ENCODE results near the gene FAM110D. TPM values are rescaled to one million over a fixed set of nuclear protein-coding genes. Genes with fewer than 3 reads are reported as not detected.

FAM110D gene
- total and polyA plus RNA-seq, 7 experiments from 2014 or later: not detected

GRCh38 chr1:26138974-26139558 lies 19.8 kb upstream of the FAM110D start:
- Mint-ChIP-seq H3K4me3 (peak overlapping the region in 9 of 10 donors; percentile 22 to 71 (median 37)), H3K9me3 (peaks cover 0 to 2% (median 0%) of the 10 kb centered on the region in 11 donors), H3K36me3 (peaks cover 0 to under 1% (median 0%) of the 10 kb centered on the region in 5 donors), H3K4me1 (peaks cover 6 to 17% (median 10%) of the 10 kb centered on the region in 7 donors), H3K27ac (peak overlapping the region in 6 of 9 donors; percentile 1 to 86 (median 51)), H3K27me3 (peaks cover 0 to 7% (median 0%) of the 10 kb centered on the region in 5 donors)
- H3K4me1 ChIP-seq (ENCODE audit: control insufficient read depth in 2 of 2, insufficient read depth in 2 of 2, low read length in 2 of 2): peaks cover 0 to 8% of the 10 kb centered on the region in 2 donors
- no peak overlapping the region for H3K4me3 ChIP-seq (ENCODE audit: low read length)
- CTCF ChIA-PET: interaction anchor here (0.5 to 2.7 kb wide), 11 partner anchors 9 to 419 kb away, joined by 3 to 12 read pairs (median 3); no protein-coding TSS in a partner anchor
- POLR2A ChIA-PET: interaction anchor here (0.6 to 1.8 kb wide), 8 partner anchors 9 to 93 kb away, joined by 3 to 18 read pairs (median 6); partner anchors contain the start of gene PDIK1L
- peak overlapping the region; percentile 44 for H3K27ac ChIP-seq (ENCODE audit: low read depth, low read length)
- peak in 2 of 9 donors; percentile 17 to 26 for DNase-seq
- intact Hi-C loops (cut with micrococcal nuclease): loop anchor here in 1 of 2 donors (1.0 kb wide), 1 partner anchor 10 kb away; no protein-coding TSS in a partner anchor
- no peaks in the 10 kb centered on the region for H3K27me3 ChIP-seq (ENCODE audit: control insufficient read depth in 2 of 2, insufficient read depth in 2 of 2, low read length in 2 of 2)
- no peaks in the 10 kb centered on the region for H3K36me3 ChIP-seq (ENCODE audit: control insufficient read depth in 2 of 3, insufficient read depth in 3 of 3, low read length in 3 of 3)
- H3K9me3 ChIP-seq (ENCODE audit: control insufficient read depth in 2 of 3, low read length in 3 of 3): no peaks in the 10 kb centered on the region
- peak; percentile 44 for ATAC-seq

GRCh38 chr1:26142159-26142558 lies 16.7 kb upstream of the FAM110D start:
- no peak for DNase-seq
- Mint-ChIP-seq H3K4me1 (peaks cover 6 to 22% (median 17%) of the 10 kb centered on the region in 7 donors), H3K9me3 (no peaks in the 10 kb centered on the region), H3K36me3 (no peaks in the 10 kb centered on the region), H3K27ac (no peak overlapping the region), H3K27me3 (peaks cover 0 to 16% (median 0%) of the 10 kb centered on the region in 5 donors), H3K4me3 (no peak overlapping the region)
- intact Hi-C loops (cut with micrococcal nuclease): no loop called here
- ChIA-PET CTCF (interaction anchor here (0.7 to 7.0 kb wide), 4 partner anchors 14 to 37 kb away, joined by 4 to 145 read pairs (median 56); partner anchors contain the start of gene PDIK1L), POLR2A (interaction anchor here (1.7 kb wide), 1 partner anchor 16 kb away, joined by 6 read pairs; no protein-coding TSS in a partner anchor)
- no peak for ATAC-seq
- no peaks in the 10 kb centered on the region for H3K36me3 ChIP-seq (ENCODE audit: control insufficient read depth in 2 of 3, insufficient read depth in 3 of 3, low read length in 3 of 3)
- H3K4me3 ChIP-seq (ENCODE audit: low read length): no peak overlapping the region
- H3K27me3 ChIP-seq (ENCODE audit: control insufficient read depth in 2 of 2, insufficient read depth in 2 of 2, low read length in 2 of 2): no peaks in the 10 kb centered on the region
- H3K4me1 ChIP-seq (ENCODE audit: control insufficient read depth in 2 of 2, insufficient read depth in 2 of 2, low read length in 2 of 2): peaks cover 0 to 8% of the 10 kb centered on the region in 2 donors
- H3K27ac ChIP-seq (ENCODE audit: low read depth, low read length): no peak overlapping the region
- no peaks in the 10 kb centered on the region for H3K9me3 ChIP-seq (ENCODE audit: control insufficient read depth in 2 of 3, low read length in 3 of 3)

GRCh38 chr1:26145041-26145959 lies 13.6 kb upstream of the FAM110D start:
- Mint-ChIP-seq H3K9me3 (no peaks in the 10 kb centered on the region), H3K27ac (peak overlapping the region in 1 of 9 donors; percentile 19), H3K4me1 (peaks cover 0 to 8% (median 4%) of the 10 kb centered on the region in 7 donors), H3K4me3 (peak overlapping the region in 5 of 10 donors; percentile 15 to 66 (median 37)), H3K27me3 (peaks cover 0 to 32% (median 0%) of the 10 kb centered on the region in 5 donors), H3K36me3 (no peaks in the 10 kb centered on the region)
- POLR2A ChIA-PET: interaction anchor here (1.2 to 2.6 kb wide), 6 partner anchors 16 to 42 kb away, joined by 7 to 17 read pairs (median 12); partner anchors contain the start of gene PDIK1L
- no peaks in the 10 kb centered on the region for H3K9me3 ChIP-seq (ENCODE audit: control insufficient read depth in 2 of 3, low read length in 3 of 3)
- H3K4me1 ChIP-seq (ENCODE audit: control insufficient read depth in 2 of 2, insufficient read depth in 2 of 2, low read length in 2 of 2): no peaks in the 10 kb centered on the region
- intact Hi-C loops (cut with micrococcal nuclease): loop anchor here (1.0 to 2.0 kb wide), 8 partner anchors 19 to 250 kb away; partner anchors contain the start of gene PDIK1L (in 1 of the 2)
- peak; percentile 52 to 77 (median 72) for DNase-seq
- no peaks in the 10 kb centered on the region for H3K27me3 ChIP-seq (ENCODE audit: control insufficient read depth in 2 of 2, insufficient read depth in 2 of 2, low read length in 2 of 2)
- no peak overlapping the region for H3K27ac ChIP-seq (ENCODE audit: low read depth, low read length)
- no peak overlapping the region for H3K4me3 ChIP-seq (ENCODE audit: low read length)
- peak; percentile 99 for ATAC-seq
- H3K36me3 ChIP-seq (ENCODE audit: control insufficient read depth in 2 of 3, insufficient read depth in 3 of 3, low read length in 3 of 3): no peaks in the 10 kb centered on the region
- CTCF ChIA-PET: interaction anchor here (0.6 to 7.0 kb wide), 22 partner anchors 9 to 280 kb away, joined by 3 to 145 read pairs (median 4); partner anchors contain the start of genes CEP85 and PDIK1L

GRCh38 chr1:26145960-26146294 lies 13.0 kb upstream of the FAM110D start:
- CTCF ChIA-PET: interaction anchor here (0.8 to 7.0 kb wide), 10 partner anchors 8 to 271 kb away, joined by 3 to 145 read pairs (median 14); partner anchors contain the start of genes CEP85 and PDIK1L
- Mint-ChIP-seq H3K36me3 (no peaks in the 10 kb centered on the region), H3K27me3 (peaks cover 0 to 32% (median 0%) of the 10 kb centered on the region in 5 donors), H3K27ac (no peak overlapping the region), H3K4me3 (no peak overlapping the region), H3K9me3 (no peaks in the 10 kb centered on the region), H3K4me1 (peaks cover 0 to 8% (median 4%) of the 10 kb centered on the region in 7 donors)
- intact Hi-C loops (cut with micrococcal nuclease): loop anchor here (1.0 to 2.0 kb wide), 8 partner anchors 19 to 251 kb away; partner anchors contain the start of gene PDIK1L (in 1 of the 2)
- no peak overlapping the region for H3K4me3 ChIP-seq (ENCODE audit: low read length)
- no peaks in the 10 kb centered on the region for H3K4me1 ChIP-seq (ENCODE audit: control insufficient read depth in 2 of 2, insufficient read depth in 2 of 2, low read length in 2 of 2)
- H3K27ac ChIP-seq (ENCODE audit: low read depth, low read length): no peak overlapping the region
- H3K9me3 ChIP-seq (ENCODE audit: control insufficient read depth in 2 of 3, low read length in 3 of 3): no peaks in the 10 kb centered on the region
- no peak for ATAC-seq
- POLR2A ChIA-PET: interaction anchor here (2.0 to 2.6 kb wide), 3 partner anchors 17 to 37 kb away, joined by 11 to 15 read pairs (median 14); partner anchors contain the start of gene PDIK1L
- H3K27me3 ChIP-seq (ENCODE audit: control insufficient read depth in 2 of 2, insufficient read depth in 2 of 2, low read length in 2 of 2): no peaks in the 10 kb centered on the region
- DNase-seq: no peak
- no peaks in the 10 kb centered on the region for H3K36me3 ChIP-seq (ENCODE audit: control insufficient read depth in 2 of 3, insufficient read depth in 3 of 3, low read length in 3 of 3)

- no peak overlapping the region for H3K27ac ChIP-seq (ENCODE audit: low read depth, low read length)
- CTCF ChIA-PET: interaction anchor here (1.4 kb wide), 1 partner anchor 46 kb away, joined by 6 read pairs; no protein-coding TSS in a partner anchor
- peaks cover 0 to 42% (median 0%) of the 10 kb centered on the region in 5 donors for H3K27me3 Mint-ChIP-seq
- DNase-seq (no peak), ATAC-seq (no peak)
- POLR2A ChIA-PET: interaction anchor here (0.6 kb wide), 1 partner anchor 173 kb away, joined by 5 read pairs; no protein-coding TSS in a partner anchor
- no peaks in the 10 kb centered on the region for H3K9me3 ChIP-seq (ENCODE audit: control insufficient read depth in 2 of 3, low read length in 3 of 3)
- no peaks in the 10 kb centered on the region for H3K27me3 ChIP-seq (ENCODE audit: control insufficient read depth in 2 of 2, insufficient read depth in 2 of 2, low read length in 2 of 2)
- no peak overlapping the region for H3K4me3 Mint-ChIP-seq
- no peak overlapping the region for H3K4me3 ChIP-seq (ENCODE audit: low read length)
- H3K36me3 ChIP-seq (ENCODE audit: control insufficient read depth in 2 of 3, insufficient read depth in 3 of 3, low read length in 3 of 3): no peaks in the 10 kb centered on the region
- H3K4me1 Mint-ChIP-seq: peaks cover 0 to 8% (median 4%) of the 10 kb centered on the region in 7 donors
- no peaks in the 10 kb centered on the region for H3K4me1 ChIP-seq (ENCODE audit: control insufficient read depth in 2 of 2, insufficient read depth in 2 of 2, low read length in 2 of 2)
- no peaks in the 10 kb centered on the region for H3K36me3 Mint-ChIP-seq
- H3K27ac Mint-ChIP-seq: no peak overlapping the region
- no peaks in the 10 kb centered on the region for H3K9me3 Mint-ChIP-seq
- intact Hi-C loops (cut with micrococcal nuclease): no loop called here
Observed at GRCh38 chr1:26148887-26149286, 10.0 kb upstream of the FAM110D start.

- Histone ChIP-seq H3K9me3 (ENCODE audit: control insufficient read depth in 2 of 3, low read length in 3 of 3) (no peaks in the 10 kb centered on the region), H3K27me3 (ENCODE audit: control insufficient read depth in 2 of 2, insufficient read depth in 2 of 2, low read length in 2 of 2) (no peaks in the 10 kb centered on the region), H3K36me3 (ENCODE audit: control insufficient read depth in 2 of 3, insufficient read depth in 3 of 3, low read length in 3 of 3) (no peaks in the 10 kb centered on the region), H3K27ac (ENCODE audit: low read depth, low read length) (no peak overlapping the region), H3K4me1 (ENCODE audit: control insufficient read depth in 2 of 2, insufficient read depth in 2 of 2, low read length in 2 of 2) (no peaks in the 10 kb centered on the region), H3K4me3 (ENCODE audit: low read length) (no peak overlapping the region)
- Mint-ChIP-seq H3K36me3 (no peaks in the 10 kb centered on the region), H3K4me3 (no peak overlapping the region), H3K27ac (no peak overlapping the region), H3K4me1 (peaks cover 0 to 9% (median 3%) of the 10 kb centered on the region in 7 donors), H3K27me3 (peaks cover 10 to 64% (median 23%) of the 10 kb centered on the region in 5 donors), H3K9me3 (no peaks in the 10 kb centered on the region)
- intact Hi-C loops (cut with micrococcal nuclease): no loop called here
- ATAC-seq (no peak), DNase-seq (no peak)
- CTCF ChIA-PET: interaction anchor here (1.0 kb wide), 2 partner anchors 9 to 89 kb away, joined by 3 to 4 read pairs; no protein-coding TSS in a partner anchor
- POLR2A ChIA-PET: no interaction called here
Observed at GRCh38 chr1:26153966-26154532, 4.8 kb upstream of the FAM110D start.
